Endothelial cell of umbilical vein (primary cell): ENCODE data around the gene CPB1. TPM values are rescaled to one million over a fixed set of nuclear protein-coding genes. Genes with fewer than 3 reads are reported as not detected.

Experiments
- BruUV-seq: library from RNA; stranded (reverse); fragments of 400-500 nt; replicated peaks from 2 replicates; lab custom pipeline; 2021; lab: Mats Ljungman, UMichigan
- CTCF ChIA-PET: fragments of 300-600, 350-600 bp; sonication (Branson Sonifier 250); formaldehyde crosslinking; loops from one replicate; lab custom pipeline; 2021; ENCODE audit warnings: antibody characterized with exemption, inconsistent platforms; lab: Charles Lee
- POLR2A ChIA-PET: fragments of 300-600, 350-600 bp; sonication (Branson Sonifier 250); formaldehyde crosslinking; loops from one replicate; lab custom pipeline; 2021; ENCODE audit warnings: antibody characterized with exemption, inconsistent platforms; lab: Charles Lee
- DNase-seq: peaks from one replicate; pipeline ENCODE4 v3.0.0-alpha.2; 2011; ENCODE audit warnings: low read depth, low spot score
- FAIRE-seq: peaks from 2 replicates; lab custom pipeline; 2011; peaks lifted over from hg19 to GRCh38; lab: Jason Lieb, UNC
- H2AFZ ChIP-seq: 2 replicates; pipeline ENCODE4 v1.6.0; 2012; ENCODE audit warnings: low read depth, low read length, control low read depth, inconsistent platforms
- H3K27ac ChIP-seq: 2 replicates; pipeline ENCODE4 v1.5.1; 2011; ENCODE audit warnings: low read depth, mild to moderate bottlenecking, control low read depth, low read length, moderate library complexity; ENCODE audit not compliant: insufficient read depth
- H3K27me3 ChIP-seq, 2 experiments: 2 replicates each; pipeline versions ENCODE4 v1.6.0 to v1.6.1; 2011; ENCODE audit warnings: low read length in 2 of 2, mixed read lengths in 1 of 2; ENCODE audit not compliant: control insufficient read depth in 2 of 2, insufficient read depth in 2 of 2
- H3K36me3 ChIP-seq, 2 experiments: 2 replicates in 1 of 2; 3 replicates in 1 of 2; pipeline ENCODE4 v1.5.1; 2011; ENCODE audit warnings: low read length in 2 of 2, mild to moderate bottlenecking in 1 of 2, moderate library complexity in 1 of 2; ENCODE audit not compliant: control insufficient read depth in 2 of 2, insufficient read depth in 2 of 2; ENCODE audit errors: extremely low read depth in 1 of 2
- H3K4me1 ChIP-seq: 3 replicates; pipeline ENCODE4 v1.5.1; 2011; ENCODE audit warnings: mild to moderate bottlenecking, low read length; ENCODE audit not compliant: control insufficient read depth, insufficient read depth; ENCODE audit errors: extremely low read depth
- H3K4me2 ChIP-seq: 2 replicates; pipeline ENCODE4 v1.6.1; 2011; ENCODE audit warnings: low read length, control low read depth, mixed read lengths; ENCODE audit not compliant: insufficient read depth
- H3K4me3 ChIP-seq, 3 experiments: fragments of 200-600 bp in 1 of 3; sonication (generic), shearing (Covaris generic) in 1 of 3; replicated peaks in 1 of 3; 2 replicates each; pipeline ENCODE4 v1.5.1; 2011 to 2016; ENCODE audit warnings: control low read depth in 3 of 3, low read length in 3 of 3, mild to moderate bottlenecking in 2 of 3, inconsistent platforms in 1 of 3, low read depth in 1 of 3, moderate library complexity in 1 of 3; ENCODE audit not compliant: insufficient read depth in 1 of 3
- H3K79me2 ChIP-seq: 2 replicates; pipeline ENCODE4 v1.6.0; 2012; ENCODE audit warnings: low read length, inconsistent platforms; ENCODE audit not compliant: control insufficient read depth, insufficient read depth
- H3K9ac ChIP-seq: replicated peaks from 2 replicates; pipeline ENCODE3; 2011; ENCODE audit warnings: low read length, control low read depth; ENCODE audit not compliant: insufficient read depth; ENCODE audit errors: extremely low read depth
- H3K9me1 ChIP-seq: replicated peaks from 3 replicates; pipeline ENCODE4 v1.6.0; 2011; ENCODE audit warnings: mild to moderate bottlenecking, low read length; ENCODE audit not compliant: control insufficient read depth, insufficient read depth; ENCODE audit errors: extremely low read depth
- H3K9me3 ChIP-seq: replicated peaks from 2 replicates; pipeline ENCODE4 v1.5.1; 2012; ENCODE audit warnings: low read length, inconsistent platforms; ENCODE audit not compliant: control insufficient read depth, insufficient read depth
- H4K20me1 ChIP-seq: replicated peaks from 2 replicates; pipeline ENCODE3; 2011; ENCODE audit warnings: mild to moderate bottlenecking, low read length; ENCODE audit not compliant: control insufficient read depth, insufficient read depth; ENCODE audit errors: extremely low read depth
- CTCF ChIP-seq, 2 donors: IDR thresholded peaks; 1 replicate in 1 of 2; 2 replicates in 1 of 2; pipeline ENCODE4 v1.5.1; 2011; ENCODE audit warnings: low read length in 2 of 2, mild to moderate bottlenecking in 2 of 2, moderate library complexity in 2 of 2, control low read depth in 1 of 2, inconsistent platforms in 1 of 2, low read depth in 1 of 2; ENCODE audit not compliant: insufficient read depth in 1 of 2; ENCODE audit errors: extremely low read depth in 1 of 2
- EZH2 ChIP-seq: IDR thresholded peaks from 2 replicates; pipeline ENCODE4 v1.6.1; 2012; ENCODE audit warnings: borderline replicate concordance, low read depth, mild to moderate bottlenecking, moderate library complexity, low read length, inconsistent platforms; ENCODE audit not compliant: severe bottlenecking
- FOS ChIP-seq: IDR thresholded peaks from 2 replicates; pipeline ENCODE4 v1.6.1; 2011; ENCODE audit warnings: mild to moderate bottlenecking, low read length, moderate library complexity, borderline replicate concordance; ENCODE audit not compliant: insufficient read depth
- GATA2 ChIP-seq: IDR thresholded peaks from 2 replicates; pipeline ENCODE4 v1.7.0; 2011; ENCODE audit warnings: low read depth, mild to moderate bottlenecking, moderate library complexity, mixed read lengths, low read length; ENCODE audit not compliant: insufficient read length, insufficient read depth
- JUN ChIP-seq: IDR thresholded peaks from 2 replicates; pipeline ENCODE4 v1.6.1; 2011; ENCODE audit warnings: borderline replicate concordance, low read depth; ENCODE audit not compliant: insufficient read length, insufficient read depth
- MYC ChIP-seq: IDR thresholded peaks from one replicate; pipeline ENCODE4 v1.6.1; 2011; ENCODE audit warnings: mild to moderate bottlenecking, low read depth, low read length
- POLR2A ChIP-seq: IDR thresholded peaks from 2 replicates; pipeline ENCODE4 v1.6.1; 2012; ENCODE audit warnings: low read depth, mild to moderate bottlenecking, control low read depth, low read length
- POLR2AphosphoS5 ChIP-seq: IDR thresholded peaks from 2 replicates; pipeline ENCODE4 v1.6.1; 2012; ENCODE audit warnings: low read depth, mild to moderate bottlenecking, control low read depth, low read length, moderate library complexity; ENCODE audit not compliant: insufficient read depth
- dilution Hi-C: fragments of 300-500 bp; cut with MboI; formaldehyde crosslinking; loops from one replicate; pipeline ENCODE4 v1.15.0; 2019; ENCODE audit warnings: low sequenced_read_pairs; ENCODE audit not compliant: extremely low pct_ligation_motif_present
- intact Hi-C: fragments of 100-400 bp; cut with micrococcal nuclease; formaldehyde crosslinking; loops from one replicate; pipeline ENCODE4 v1.10.0; 2022
- polyA plus RNA-seq, 4 experiments: library from polyadenylated mRNA; depleted of rRNA in 3 of 4; stranded (reverse) in 3 of 4; unstranded in 1 of 4; fragments of >200 nt; gene quantifications; 2 replicates each; pipeline versions ENCODE4 v1.2.1 to v1.2.3, GENCODE V29; 2011 to 2012; ENCODE audit warnings: missing spikeins in 1 of 4
- total RNA-seq: library from RNA; stranded (reverse); gene quantifications from 2 replicates; pipeline ENCODE4 v1.2.3, GENCODE V29; 2021
- TF ChIP-seq, protein P1 (sequence below): IDR thresholded peaks from 2 replicates; pipeline ENCODE4 v1.6.1; 2011; ENCODE audit not compliant: insufficient read depth, insufficient read length

The CPB1 gene
- total and polyA plus RNA-seq, 2 donors (not counting 3 experiments of a cell fraction or from before 2014, with no cell fraction given) = not detected

DNA sequence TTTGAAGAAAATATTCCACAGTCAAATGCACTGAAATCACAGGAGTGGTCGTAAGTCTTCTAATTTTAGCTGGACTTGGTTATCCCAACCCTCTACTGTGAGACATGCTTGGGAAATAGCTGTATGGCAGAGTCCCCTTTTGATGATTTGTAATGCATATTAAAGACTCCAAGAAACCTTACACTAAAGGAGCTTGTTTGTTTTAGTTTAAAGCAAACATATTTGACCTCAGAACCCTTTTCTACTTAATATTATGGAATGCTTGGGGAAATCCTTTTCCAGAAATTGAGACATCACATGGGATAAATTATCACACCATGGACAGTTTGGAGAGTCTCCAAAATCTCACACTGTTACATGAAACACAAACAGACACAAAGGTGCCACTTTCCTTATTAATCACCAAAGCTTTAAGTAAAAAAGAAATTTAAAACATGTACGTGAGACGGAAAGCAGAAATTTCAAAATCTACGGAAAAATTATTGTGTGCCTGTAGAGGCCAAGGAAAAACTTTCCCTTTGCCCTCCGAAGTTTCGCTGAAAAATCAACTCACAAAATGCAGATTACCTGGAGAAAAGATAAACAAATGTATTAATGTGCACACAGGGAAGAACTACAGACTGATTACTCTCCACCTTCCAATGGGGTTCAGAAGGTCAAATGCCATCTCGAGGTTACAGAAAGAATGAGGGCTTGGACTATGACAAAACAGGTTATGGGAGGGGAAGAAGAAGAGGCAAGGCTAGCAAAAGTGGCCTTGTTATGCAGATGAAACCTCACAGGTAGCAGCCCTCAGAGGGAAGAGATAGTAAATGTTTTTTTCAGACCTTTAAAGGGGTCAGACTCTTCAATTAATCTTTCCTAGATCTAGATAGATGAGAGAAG lies 7.0 kb upstream of the CPB1 start:
- Histone ChIP-seq H2AFZ (no peak overlapping the region), H3K4me2 (no peak overlapping the region), H3K9me1 (no peaks in the 10 kb centered on the region), H3K27ac (no peak overlapping the region), H3K4me1 (no peaks in the 10 kb centered on the region), H4K20me1 (no peaks in the 10 kb centered on the region), H3K27me3 (peaks cover 0 to 7% of the 10 kb centered on the region in 2 experiments), H3K9ac (no peak overlapping the region), H3K36me3 (no peaks in the 10 kb centered on the region), H3K79me2 (no peaks in the 10 kb centered on the region), H3K9me3 (no peaks in the 10 kb centered on the region), H3K4me3 (no peak overlapping the region)
- DNase-seq = no peak
- no peak for FAIRE-seq
- no TSS peak for BruUV-seq
- CTCF ChIA-PET = no interaction called here
- no peak for TF ChIP-seq GATA2
- TF ChIP-seq POLR2A = no peak
- TF ChIP-seq JUN = no peak
- no peak for TF ChIP-seq POLR2AphosphoS5
- dilution Hi-C loops (no loop called here), intact Hi-C loops (no loop called here)
- POLR2A ChIA-PET = no interaction called here

GRCh38 chr3:148823026-148823425 lies 4.6 kb upstream of the CPB1 start:
- CTCF ChIA-PET = no interaction called here
- intact Hi-C loops = no loop called here
- no peak for FAIRE-seq

More at GRCh38 chr3:148823026-148823425, 4.6 kb upstream of the CPB1 start:
- no peaks in the 10 kb centered on the region for H3K79me2 ChIP-seq
- H3K36me3 ChIP-seq = no peaks in the 10 kb centered on the region
- POLR2A ChIA-PET = no interaction called here
- H2AFZ ChIP-seq = no peak overlapping the region
- H4K20me1 ChIP-seq = no peaks in the 10 kb centered on the region
- no peak overlapping the region for H3K9ac ChIP-seq
- no TSS peak for BruUV-seq
- no peaks in the 10 kb centered on the region for H3K9me3 ChIP-seq
- DNase-seq = no peak
- no peak overlapping the region for H3K4me3 ChIP-seq
- no peaks in the 10 kb centered on the region for H3K9me1 ChIP-seq
- no peaks in the 10 kb centered on the region for H3K4me1 ChIP-seq
- H3K27me3 ChIP-seq = peaks cover 0 to 9% of the 10 kb centered on the region in 2 experiments
- dilution Hi-C loops = no loop called here
- H3K4me2 ChIP-seq = no peak overlapping the region
- no peak overlapping the region for H3K27ac ChIP-seq
- no peak for TF ChIP-seq CTCF (IDR thresholded peaks at IDR 0.05; ENCODE audit: extremely low read depth in 1 of 2, insufficient read depth in 1 of 2, low read depth in 1 of 2, low read length in 2 of 2)
- TF ChIP-seq MYC = no peak
- no peak for TF ChIP-seq JUN
- TF ChIP-seq POLR2A = no peak
- TF ChIP-seq POLR2AphosphoS5 = no peak
- TF ChIP-seq, protein P1, sequence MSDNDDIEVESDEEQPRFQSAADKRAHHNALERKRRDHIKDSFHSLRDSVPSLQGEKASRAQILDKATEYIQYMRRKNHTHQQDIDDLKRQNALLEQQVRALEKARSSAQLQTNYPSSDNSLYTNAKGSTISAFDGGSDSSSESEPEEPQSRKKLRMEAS = no peak
- TF ChIP-seq GATA2 = no peak
- no peak for TF ChIP-seq EZH2
- TF ChIP-seq FOS = no peak
